Spleen (tissue), 11 donors: ENCODE results near the gene DCXR. TPM values are rescaled to one million over a fixed set of nuclear protein-coding genes. Genes with fewer than 3 reads are reported as not detected.
"Not testable (repeated sequence)": the region's sequence is repeated elsewhere in the genome, so short reads cannot be mapped to it uniquely, and the experiment has no call there.

Source experiments
- DNase-seq: peaks from one replicate; pipeline ENCODE4 v3.0.0-alpha.2; 2020
- H3K27ac ChIP-seq, 8 donors: fragments of 200-600 bp; sonication (generic) in 7 of 8; 1 replicate in 4 of 8; 2 replicates in 4 of 8; pipeline versions ENCODE4 v1.5.0 to v1.8.0; 2016 to 2021; ENCODE audit warnings: inconsistent platforms in 4 of 8, mild to moderate bottlenecking in 4 of 8, moderate library complexity in 1 of 8
- H3K27me3 ChIP-seq, 7 donors: fragments of 200-600 bp; sonication (generic) in 6 of 7; replicated peaks in 1 of 7; 1 replicate in 4 of 7; 2 replicates in 3 of 7; pipeline versions ENCODE4 v1.5.0 to v1.8.0; 2016 to 2021; ENCODE audit warnings: inconsistent platforms in 3 of 7, mild to moderate bottlenecking in 1 of 7
- H3K36me3 ChIP-seq, 6 donors: fragments of 200-600 bp; sonication (generic) in 5 of 6; 1 replicate in 4 of 6; 2 replicates in 2 of 6; pipeline versions ENCODE4 v1.5.0 to v1.8.0; 2016 to 2021; ENCODE audit warnings: inconsistent platforms in 2 of 6
- H3K4me1 ChIP-seq, 6 donors: fragments of 200-600 bp; sonication (generic) in 5 of 6; 1 replicate in 3 of 6; 2 replicates in 3 of 6; pipeline versions ENCODE4 v1.5.0 to v1.8.0; 2016 to 2021; ENCODE audit warnings: inconsistent platforms in 3 of 6
- H3K4me3 ChIP-seq, 8 donors: fragments of 200-600 bp; sonication (generic) in 7 of 8; 1 replicate in 4 of 8; 2 replicates in 4 of 8; pipeline versions ENCODE4 v1.5.0 to v1.8.0; 2016 to 2021; ENCODE audit warnings: inconsistent platforms in 4 of 8, mild to moderate bottlenecking in 4 of 8, moderate library complexity in 2 of 8
- H3K9me3 ChIP-seq, 8 donors: fragments of 200-600 bp; sonication (generic) in 7 of 8; 1 replicate in 4 of 8; 2 replicates in 4 of 8; pipeline versions ENCODE4 v1.5.0 to v1.8.0; 2016 to 2021; ENCODE audit warnings: inconsistent platforms in 4 of 8
- POLR2A ChIP-seq, 3 donors: fragments of 450-650 bp; IDR thresholded peaks; one replicate each; pipeline ENCODE4 v1.5.1; 2017; ENCODE audit warnings: antibody characterized with exemption in 3 of 3, mild to moderate bottlenecking in 1 of 3
- POLR2AphosphoS5 ChIP-seq, 3 donors: sonication (generic); formaldehyde crosslinking; IDR thresholded peaks; one replicate each; pipeline ENCODE4 v1.5.1; 2017; ENCODE audit warnings: antibody characterized with exemption in 3 of 3
- WGBS, 5 donors: extraction: QIAGEN DNeasy Blood & Tissue Kit in 3 of 5; methylation state at CpG; one replicate each; pipeline versions ENCODE4 v1.1.5 to v1.1.7; 2013 to 2018; 5-methylcytosine and 5-hydroxymethylcytosine counted together
- intact Hi-C: fragments of 100-400 bp; cut with DNase I; formaldehyde crosslinking; loops from one replicate; pipeline ENCODE4 v1.15.0; 2023; ENCODE audit warnings: low total_unique reads
- polyA plus RNA-seq, 3 donors: library from polyadenylated mRNA; stranded (reverse); fragments of 200-250 nt; gene quantifications; one replicate each; pipeline ENCODE4 v1.2.1, GENCODE V29; 2013
- total RNA-seq, 7 donors: library from RNA; depleted of rRNA in 3 of 7; stranded (reverse); fragments of >200 nt in 3 of 7; fragmentation: NEBNext Ultra II Directional in 4 of 7; extraction: Animal tissue kit (Norgen Biotek cat#: 25700) in 4 of 7; gene quantifications; one replicate each; pipeline versions ENCODE4 v1.1.0 to v1.2.1, GENCODE V29; 2016 to 2021
- TF ChIP-seq, protein P1 (sequence below), 11 experiments: fragments of 200-600 bp in 7 of 11; fragments of 450-650 bp in 4 of 11; sonication (generic) in 4 of 11; IDR thresholded peaks in 8 of 11; conservative IDR thresholded peaks in 3 of 11; 1 replicate in 7 of 11; 2 replicates in 4 of 11; pipeline versions ENCODE4 v1.4.0 to v1.8.0; 2016 to 2021; ENCODE audit warnings: antibody characterized with exemption in 11 of 11, inconsistent platforms in 4 of 11, mild to moderate bottlenecking in 1 of 11
- donor health status: healthy with polysubstance abuse.
- donor health status: DM: no; HTN: no; CAD: no; lungs with moderate emphysema.
- donor health status: DM: no; HTN: no; CAD: no.
- donor health status: Bipolar disorder and iron deficiency.
- donor health status: healthy.
- donor health status: DM: no; HTN: no; CAD: no.
- donor health status: DM: yes; HTN: yes; CAD: no.

The DCXR gene
- total and polyA plus RNA-seq, 10 donors = 44.2 to 88.0 (median 61.0) TPM

DNA sequence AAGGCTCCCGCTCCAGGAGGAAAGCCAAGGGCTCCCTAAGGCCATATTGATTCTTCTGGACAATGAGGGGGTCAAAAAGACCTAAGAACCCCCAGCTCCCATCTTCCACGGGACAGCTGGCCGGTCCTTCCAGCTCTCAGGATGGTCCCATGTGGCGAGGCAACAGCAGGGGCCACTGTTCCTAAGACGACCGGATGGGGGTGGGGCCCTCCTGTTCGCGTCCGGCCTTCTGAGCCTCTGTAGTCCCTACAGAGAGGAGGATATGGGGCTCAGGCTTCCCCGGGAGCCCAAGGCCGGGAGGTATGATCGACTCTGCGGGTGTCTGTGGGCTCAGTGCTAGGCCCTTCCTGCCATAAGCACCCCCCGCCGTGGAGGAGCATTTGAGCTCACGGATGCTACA lies 6.0 kb upstream of the DCXR start:
- Histone ChIP-seq H3K4me3 (no peak overlapping the region), H3K9me3 (no peaks in the 10 kb centered on the region), H3K36me3 (peaks cover 0 to 23% (median 7%) of the 10 kb centered on the region in 6 donors), H3K27me3 (no peaks in the 10 kb centered on the region), H3K27ac (no peak overlapping the region), H3K4me1 (peaks cover 0 to 6% (median 0%) of the 10 kb centered on the region in 6 donors)
- 75 to 85% (median 79%) methylated on average over 10 to 16 of the region's 16 CpGs for WGBS, 5 donors
- no peak for DNase-seq
- no peak for TF ChIP-seq POLR2A (IDR thresholded peaks at IDR 0.05)
- intact Hi-C loops = loop anchor here (10.0 kb wide), 1 partner anchor 61 kb away; no protein-coding TSS in a partner anchor

DNA sequence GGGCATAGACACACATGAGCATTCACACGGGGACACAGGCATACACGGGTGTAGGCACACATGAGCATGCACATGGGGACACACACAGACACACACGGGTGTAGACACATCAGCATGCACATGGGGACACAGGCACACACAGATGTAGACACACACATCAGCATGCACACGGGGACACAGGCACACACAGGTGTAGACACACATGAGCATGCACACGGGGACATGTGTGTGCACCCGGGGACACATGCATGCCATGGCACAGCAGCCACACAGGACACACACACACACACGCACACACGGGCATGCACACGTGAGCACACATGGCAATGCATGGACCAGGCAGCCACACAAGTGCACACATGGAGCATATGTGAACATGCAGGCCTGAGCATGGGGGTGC lies 5.2 kb upstream of the DCXR start:
- no peak overlapping the region for H3K4me3 ChIP-seq
- no peaks in the 10 kb centered on the region for H3K9me3 ChIP-seq
- H3K27ac ChIP-seq = no peak overlapping the region
- intact Hi-C loops = loop anchor here (10.0 kb wide), 1 partner anchor 62 kb away; no protein-coding TSS in a partner anchor
- H3K36me3 ChIP-seq = peaks cover 0 to 14% (median 6%) of the 10 kb centered on the region in 6 donors
- no peak for DNase-seq
- TF ChIP-seq POLR2A (IDR thresholded peaks at IDR 0.05) (no peak), POLR2AphosphoS5 (IDR thresholded peaks at IDR 0.05) (no peak)
- TF ChIP-seq, protein P1, sequence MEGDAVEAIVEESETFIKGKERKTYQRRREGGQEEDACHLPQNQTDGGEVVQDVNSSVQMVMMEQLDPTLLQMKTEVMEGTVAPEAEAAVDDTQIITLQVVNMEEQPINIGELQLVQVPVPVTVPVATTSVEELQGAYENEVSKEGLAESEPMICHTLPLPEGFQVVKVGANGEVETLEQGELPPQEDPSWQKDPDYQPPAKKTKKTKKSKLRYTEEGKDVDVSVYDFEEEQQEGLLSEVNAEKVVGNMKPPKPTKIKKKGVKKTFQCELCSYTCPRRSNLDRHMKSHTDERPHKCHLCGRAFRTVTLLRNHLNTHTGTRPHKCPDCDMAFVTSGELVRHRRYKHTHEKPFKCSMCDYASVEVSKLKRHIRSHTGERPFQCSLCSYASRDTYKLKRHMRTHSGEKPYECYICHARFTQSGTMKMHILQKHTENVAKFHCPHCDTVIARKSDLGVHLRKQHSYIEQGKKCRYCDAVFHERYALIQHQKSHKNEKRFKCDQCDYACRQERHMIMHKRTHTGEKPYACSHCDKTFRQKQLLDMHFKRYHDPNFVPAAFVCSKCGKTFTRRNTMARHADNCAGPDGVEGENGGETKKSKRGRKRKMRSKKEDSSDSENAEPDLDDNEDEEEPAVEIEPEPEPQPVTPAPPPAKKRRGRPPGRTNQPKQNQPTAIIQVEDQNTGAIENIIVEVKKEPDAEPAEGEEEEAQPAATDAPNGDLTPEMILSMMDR (IDR thresholded peaks at IDR 0.05 in 8 of 11, conservative IDR thresholded peaks at IDR 0.05 in 3 of 11) = no peak
- H3K27me3 ChIP-seq = no peaks in the 10 kb centered on the region
- peaks cover 0 to 15% (median 6%) of the 10 kb centered on the region in 6 donors for H3K4me1 ChIP-seq
- WGBS, 5 donors = 88 to 94% (median 90%) methylated on average over 9 of the region's 9 CpGs

DNA sequence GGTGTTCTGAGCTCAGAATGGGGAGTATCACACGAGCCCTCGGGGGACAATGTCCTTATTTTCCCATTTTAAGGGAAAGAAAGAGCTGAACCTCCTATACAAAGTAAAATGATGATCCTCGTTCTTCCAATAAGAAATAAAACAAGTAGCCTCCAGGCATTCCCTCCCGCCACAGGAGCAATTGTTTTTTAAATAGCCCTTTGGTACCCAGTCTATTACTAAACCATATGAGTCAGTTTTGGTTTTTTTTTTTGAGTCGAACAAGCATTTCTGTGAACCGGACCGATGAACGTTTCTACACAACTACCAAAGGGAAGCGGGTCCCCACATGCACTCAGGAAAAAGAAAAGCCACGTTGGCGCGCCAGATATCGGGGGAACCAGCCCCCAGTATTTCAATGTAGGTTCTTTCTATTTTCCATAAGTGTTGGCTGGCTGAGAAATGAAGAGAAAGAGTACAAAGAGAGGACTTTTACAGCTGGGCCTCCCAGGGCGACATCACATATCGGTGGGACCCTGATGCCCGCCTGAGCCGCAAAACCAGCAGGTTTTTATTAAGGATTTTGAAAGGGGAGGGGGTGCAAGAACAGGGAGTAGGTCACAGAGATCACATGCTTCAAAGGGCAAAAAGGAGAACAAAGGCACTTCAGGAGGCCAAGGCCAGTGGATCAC lies 3.8 kb upstream of the DCXR start:
- TF ChIP-seq POLR2A (IDR thresholded peaks at IDR 0.05) (no peak), POLR2AphosphoS5 (IDR thresholded peaks at IDR 0.05) (no peak)
- TF ChIP-seq, protein P1 (IDR thresholded peaks at IDR 0.05 in 8 of 11, conservative IDR thresholded peaks at IDR 0.05 in 3 of 11) = no peak
- no peak overlapping the region for H3K4me3 ChIP-seq
- intact Hi-C loops = loop anchor here (10.0 kb wide), 1 partner anchor 64 kb away; no protein-coding TSS in a partner anchor
- DNase-seq = no peak
- H3K27me3 ChIP-seq = no peaks in the 10 kb centered on the region
- H3K9me3 ChIP-seq = no peaks in the 10 kb centered on the region
- H3K27ac ChIP-seq = no peak overlapping the region
- WGBS, 5 donors = 73 to 88% (median 80%) methylated on average over 17 of the region's 17 CpGs
- peaks cover 5 to 28% (median 17%) of the 10 kb centered on the region in 6 donors for H3K4me1 ChIP-seq
- H3K36me3 ChIP-seq = peaks cover 0 to under 1% (median 0%) of the 10 kb centered on the region in 6 donors

DNA sequence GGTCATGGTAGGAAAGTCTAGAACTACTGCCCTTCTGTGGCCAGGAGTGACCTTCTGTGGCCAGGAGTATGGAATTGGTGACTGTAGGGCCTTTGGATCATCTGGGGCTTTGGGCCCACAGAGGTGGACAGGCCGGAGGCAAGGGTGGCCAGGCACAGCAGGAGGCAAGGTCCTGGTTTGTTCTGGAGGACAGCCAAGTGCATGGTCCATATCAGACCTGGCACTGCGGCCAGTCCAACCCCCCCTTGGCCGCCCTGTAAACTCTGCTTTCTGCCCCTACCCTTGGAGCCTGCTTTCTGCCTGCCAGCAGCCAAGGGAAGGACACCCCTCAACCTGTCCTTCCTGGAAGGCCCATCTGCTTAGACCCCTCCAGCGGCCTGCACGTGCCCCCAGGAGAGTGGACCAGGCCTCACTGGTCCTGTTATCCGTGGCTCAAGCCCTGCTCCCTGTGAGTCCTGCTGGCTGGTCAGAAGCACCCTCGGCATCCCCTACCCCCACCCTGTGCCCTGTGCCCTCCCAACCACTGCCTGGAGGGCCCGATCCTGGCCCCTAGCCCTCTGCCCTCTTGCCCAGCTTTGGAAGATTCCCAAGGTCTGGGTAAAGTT lies 2.3 kb upstream of the DCXR start:
- H3K36me3 ChIP-seq = peaks cover 0 to 12% (median 0%) of the 10 kb centered on the region in 6 donors
- TF ChIP-seq POLR2A (IDR thresholded peaks at IDR 0.05) (no peak), POLR2AphosphoS5 (IDR thresholded peaks at IDR 0.05) (no peak)
- TF ChIP-seq, protein P1 (IDR thresholded peaks at IDR 0.05 in 8 of 11, conservative IDR thresholded peaks at IDR 0.05 in 3 of 11) = no peak
- H3K4me1 ChIP-seq = peaks cover 6 to 42% (median 22%) of the 10 kb centered on the region in 6 donors
- H3K4me3 ChIP-seq = no peak overlapping the region
- no peaks in the 10 kb centered on the region for H3K9me3 ChIP-seq
- 94 to 98% (median 95%) methylated on average over 6 to 8 of the region's 8 CpGs for WGBS, 5 donors
- no peaks in the 10 kb centered on the region for H3K27me3 ChIP-seq
- no peak overlapping the region for H3K27ac ChIP-seq
- DNase-seq = no peak
- intact Hi-C loops = loop anchor here (10.0 kb wide), 1 partner anchor 65 kb away; no protein-coding TSS in a partner anchor

DNA sequence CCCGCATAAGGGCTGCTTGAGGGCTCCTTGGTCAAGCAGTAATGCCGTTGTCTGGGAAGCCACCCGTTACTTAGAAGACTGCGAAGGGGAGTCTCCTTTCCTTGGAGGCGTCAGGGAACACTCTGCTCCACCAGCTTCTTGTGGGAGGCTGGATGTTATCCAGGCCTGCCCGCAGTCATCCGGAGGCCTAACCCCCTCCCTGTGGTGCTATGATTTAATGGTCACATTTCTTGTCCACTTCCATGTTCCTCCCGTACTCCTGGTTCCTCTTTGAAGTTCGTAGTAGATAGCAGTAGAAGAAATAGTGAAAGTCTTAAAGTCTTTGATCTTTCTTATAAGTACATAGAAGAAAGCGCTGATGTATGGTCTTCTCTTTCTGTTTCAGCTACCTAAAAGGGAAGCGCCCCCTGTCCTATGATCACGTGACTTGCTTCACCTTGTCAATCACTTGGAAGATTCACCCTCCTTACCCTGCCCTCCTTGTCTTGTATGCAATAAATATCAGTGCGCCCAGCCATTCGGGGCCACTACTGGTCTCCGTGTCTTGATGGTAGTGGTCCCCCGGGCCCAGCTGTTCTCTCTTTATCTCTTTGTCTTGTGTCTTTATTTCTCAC lies 1.4 kb upstream of the DCXR start:
- H3K27ac ChIP-seq, H3K27me3 ChIP-seq, intact Hi-C loops, DNase-seq, H3K4me3 ChIP-seq, H3K9me3 ChIP-seq: not testable (repeated sequence)
- 66 to 80% (median 78%) methylated on average over 16 of the region's 16 CpGs for WGBS, 5 donors
- peaks cover 6 to 42% (median 22%) of the 10 kb centered on the region in 6 donors for H3K4me1 ChIP-seq
- peaks cover 0 to 12% (median 0%) of the 10 kb centered on the region in 6 donors for H3K36me3 ChIP-seq
